ENCODE data around the gene RPL29.
"Not testable (repeated sequence)": the region's sequence is repeated elsewhere in the genome, so short reads cannot be mapped to it uniquely, and the experiment has no call there.

Gene RPL29

GRCh38 chr3:52004906-52005395 is 9.3 kb upstream of the RPL29 start:
- no peak for DNase-seq

GRCh38 chr3:52004163-52004787 is 8.6 kb upstream of the RPL29 start:
- DNase-seq, result no peak

- DNase-seq, result no peak
Observed at GRCh38 chr3:52002748-52003147, 7.1 kb upstream of the RPL29 start.

GRCh38 chr3:52001443-52001974 is 5.8 kb upstream of the RPL29 start:
- peak; percentile 69 to 84 (median 73) for DNase-seq

GRCh38 chr3:51999846-52000245 is 4.2 kb upstream of the RPL29 start:
- DNase-seq, result no peak

GRCh38 chr3:51998774-51999173 is 3.1 kb upstream of the RPL29 start:
- DNase-seq, result no peak

GRCh38 chr3:51997935-51998596 is 2.4 kb upstream of the RPL29 start:
- DNase-seq, result no peak

- no peak for DNase-seq
Observed at GRCh38 chr3:51997172-51997571, 1.5 kb upstream of the RPL29 start.

GRCh38 chr3:51994530-51994929 is 1.2 kb downstream of the RPL29 start:
- DNase-seq, result no peak

- DNase-seq, result not testable (repeated sequence)
Observed at GRCh38 chr3:51993657-51994056, 2.0 kb downstream of the RPL29 start.

GRCh38 chr3:51992017-51992682 is 3.5 kb downstream of the RPL29 start:
- DNase-seq, result no peak

- DNase-seq, result not testable (repeated sequence)
Observed at GRCh38 chr3:51990501-51990971, 5.2 kb downstream of the RPL29 start.

- DNase-seq, result no peak
Observed at GRCh38 chr3:51988286-51989146, 7.2 kb downstream of the RPL29 start.

- no peak for DNase-seq
Observed at GRCh38 chr3:51987568-51987967, 8.1 kb downstream of the RPL29 start.

GRCh38 chr3:51986010-51986947 is 9.4 kb downstream of the RPL29 start:
- no peak for DNase-seq

- no peak for DNase-seq
Observed at GRCh38 chr3:51985063-51985462, 10.6 kb downstream of the RPL29 start.

GRCh38 chr3:51984269-51984647 is 11.4 kb downstream of the RPL29 start:
- no peak for DNase-seq

- no peak for DNase-seq
Observed at GRCh38 chr3:51983578-51984268, 12.0 kb downstream of the RPL29 start.

GRCh38 chr3:51982838-51983577 is 12.7 kb downstream of the RPL29 start, which contains the start of gene ACY1:
Gene ACY1, plus strand, starts transcription at chr3:51983535. Its CDS starts 530 bp downstream, at chr3:51984065.
- DNase-seq, result peak in 3 of 4 experiments; percentile 40 to 43 (median 41)

GRCh38 chr3:51982352-51982837 is 13.3 kb downstream of the RPL29 start:
- no peak for DNase-seq
